ENCODE measurements around the gene FGF3. TPM values are rescaled to one million over a fixed set of nuclear protein-coding genes. Genes with fewer than 3 reads are reported as not detected.

FGF3 gene
- total RNA-seq, 2 experiments from 2014 or later, result not detected

- H3K9me3 Mint-ChIP-seq (ENCODE audit: insufficient read depth), result no peaks in the 10 kb centered on the region
- no peak for ATAC-seq
- no peaks in the 10 kb centered on the region for H3K4me1 Mint-ChIP-seq (ENCODE audit: low read depth)
- POLR2A ChIA-PET, result no interaction called here
- no peak for DNase-seq
- H3K36me3 Mint-ChIP-seq (ENCODE audit: low read depth), result no peaks in the 10 kb centered on the region
- CTCF ChIA-PET, result no interaction called here
- H3K27ac Mint-ChIP-seq, result no peak overlapping the region
- H3K4me3 Mint-ChIP-seq, result no peak overlapping the region
- peaks cover 16% of the 10 kb centered on the region for H3K27me3 Mint-ChIP-seq (ENCODE audit: low read depth)
Observed at GRCh38 chr11:69861901-69862300, 42.7 kb upstream of the FGF3 start.

- H3K9me3 Mint-ChIP-seq (ENCODE audit: insufficient read depth), result no peaks in the 10 kb centered on the region
- ATAC-seq (no peak), DNase-seq (no peak)
- ChIA-PET CTCF (no interaction called here), POLR2A (no interaction called here)
- H3K4me3 Mint-ChIP-seq, result no peak overlapping the region
- peaks cover 16% of the 10 kb centered on the region for H3K27me3 Mint-ChIP-seq (ENCODE audit: low read depth)
- no peaks in the 10 kb centered on the region for H3K36me3 Mint-ChIP-seq (ENCODE audit: low read depth)
- no peak overlapping the region for H3K27ac Mint-ChIP-seq
- no peaks in the 10 kb centered on the region for H3K4me1 Mint-ChIP-seq (ENCODE audit: low read depth)
Observed at GRCh38 chr11:69860796-69861445, 41.7 kb upstream of the FGF3 start.

GRCh38 chr11:69860244-69860643, 41.0 kb upstream of the FGF3 start:
- H3K36me3 Mint-ChIP-seq (ENCODE audit: low read depth), result no peaks in the 10 kb centered on the region
- H3K27me3 Mint-ChIP-seq (ENCODE audit: low read depth), result peaks cover 18% of the 10 kb centered on the region
- no peaks in the 10 kb centered on the region for H3K4me1 Mint-ChIP-seq (ENCODE audit: low read depth)
- H3K9me3 Mint-ChIP-seq (ENCODE audit: insufficient read depth), result no peaks in the 10 kb centered on the region
- ATAC-seq (no peak), DNase-seq (no peak)
- POLR2A ChIA-PET, result no interaction called here
- H3K27ac Mint-ChIP-seq, result no peak overlapping the region
- CTCF ChIA-PET, result no interaction called here
- no peak overlapping the region for H3K4me3 Mint-ChIP-seq

- Mint-ChIP-seq H3K27ac (no peak overlapping the region), H3K4me1 (ENCODE audit: low read depth) (no peaks in the 10 kb centered on the region), H3K4me3 (no peak overlapping the region), H3K36me3 (ENCODE audit: low read depth) (no peaks in the 10 kb centered on the region), H3K27me3 (ENCODE audit: low read depth) (peaks cover 18% of the 10 kb centered on the region), H3K9me3 (ENCODE audit: insufficient read depth) (no peaks in the 10 kb centered on the region)
- no peak for DNase-seq
- ATAC-seq, result no peak
- ChIA-PET CTCF (no interaction called here), POLR2A (no interaction called here)
Observed at GRCh38 chr11:69859275-69859934, 40.2 kb upstream of the FGF3 start.

- Mint-ChIP-seq H3K36me3 (ENCODE audit: low read depth) (no peaks in the 10 kb centered on the region), H3K4me3 (no peak overlapping the region), H3K27ac (no peak overlapping the region), H3K27me3 (ENCODE audit: low read depth) (peaks cover 20% of the 10 kb centered on the region), H3K4me1 (ENCODE audit: low read depth) (no peaks in the 10 kb centered on the region), H3K9me3 (ENCODE audit: insufficient read depth) (no peaks in the 10 kb centered on the region)
- DNase-seq (no peak), ATAC-seq (no peak)
- POLR2A ChIA-PET, result no interaction called here
- CTCF ChIA-PET, result no interaction called here
Observed at GRCh38 chr11:69855421-69855820, 36.2 kb upstream of the FGF3 start.

GRCh38 chr11:69854713-69855112, 35.5 kb upstream of the FGF3 start:
- Mint-ChIP-seq H3K4me1 (ENCODE audit: low read depth) (no peaks in the 10 kb centered on the region), H3K4me3 (no peak overlapping the region), H3K36me3 (ENCODE audit: low read depth) (no peaks in the 10 kb centered on the region), H3K27me3 (ENCODE audit: low read depth) (peaks cover 20% of the 10 kb centered on the region), H3K9me3 (ENCODE audit: insufficient read depth) (no peaks in the 10 kb centered on the region), H3K27ac (no peak overlapping the region)
- ChIA-PET POLR2A (no interaction called here), CTCF (no interaction called here)
- DNase-seq, result no peak
- ATAC-seq, result no peak

GRCh38 chr11:69852056-69852455, 32.8 kb upstream of the FGF3 start:
- no peaks in the 10 kb centered on the region for H3K9me3 Mint-ChIP-seq (ENCODE audit: insufficient read depth)
- CTCF ChIA-PET, result no interaction called here

GRCh38 chr11:69848201-69848600, 29.0 kb upstream of the FGF3 start:
- POLR2A ChIA-PET, result no interaction called here

More at GRCh38 chr11:69852056-69852455, 32.8 kb upstream of the FGF3 start:
- ATAC-seq, result no peak
- POLR2A ChIA-PET, result no interaction called here
- H3K4me3 Mint-ChIP-seq, result no peak overlapping the region
- H3K36me3 Mint-ChIP-seq (ENCODE audit: low read depth), result no peaks in the 10 kb centered on the region
- DNase-seq, result no peak
- H3K27ac Mint-ChIP-seq, result no peak overlapping the region
- no peaks in the 10 kb centered on the region for H3K4me1 Mint-ChIP-seq (ENCODE audit: low read depth)
- H3K27me3 Mint-ChIP-seq (ENCODE audit: low read depth), result peaks cover 11% of the 10 kb centered on the region

GRCh38 chr11:69844396-69844795, 25.2 kb upstream of the FGF3 start:
- ATAC-seq, result no peak
- Mint-ChIP-seq H3K27me3 (ENCODE audit: low read depth) (peaks cover 9% of the 10 kb centered on the region), H3K36me3 (ENCODE audit: low read depth) (no peaks in the 10 kb centered on the region), H3K4me3 (no peak overlapping the region), H3K9me3 (ENCODE audit: insufficient read depth) (no peaks in the 10 kb centered on the region), H3K27ac (no peak overlapping the region), H3K4me1 (ENCODE audit: low read depth) (no peaks in the 10 kb centered on the region)
- ChIA-PET POLR2A (no interaction called here), CTCF (no interaction called here)
- DNase-seq, result no peak

More at GRCh38 chr11:69848201-69848600, 29.0 kb upstream of the FGF3 start:
- no peak overlapping the region for H3K4me3 Mint-ChIP-seq
- H3K4me1 Mint-ChIP-seq (ENCODE audit: low read depth), result no peaks in the 10 kb centered on the region
- no peak overlapping the region for H3K27ac Mint-ChIP-seq
- DNase-seq (no peak), ATAC-seq (no peak)
- peaks cover 7% of the 10 kb centered on the region for H3K27me3 Mint-ChIP-seq (ENCODE audit: low read depth)
- H3K36me3 Mint-ChIP-seq (ENCODE audit: low read depth), result no peaks in the 10 kb centered on the region
- H3K9me3 Mint-ChIP-seq (ENCODE audit: insufficient read depth), result no peaks in the 10 kb centered on the region
- CTCF ChIA-PET, result no interaction called here

GRCh38 chr11:69843529-69843921, 24.3 kb upstream of the FGF3 start:
- peaks cover 8% of the 10 kb centered on the region for H3K27me3 Mint-ChIP-seq (ENCODE audit: low read depth)
- no peaks in the 10 kb centered on the region for H3K36me3 Mint-ChIP-seq (ENCODE audit: low read depth)
- no peak for ATAC-seq
- no peak for DNase-seq
- H3K27ac Mint-ChIP-seq, result no peak overlapping the region
- ChIA-PET CTCF (no interaction called here), POLR2A (no interaction called here)
- H3K9me3 Mint-ChIP-seq (ENCODE audit: insufficient read depth), result no peaks in the 10 kb centered on the region
- no peaks in the 10 kb centered on the region for H3K4me1 Mint-ChIP-seq (ENCODE audit: low read depth)
- H3K4me3 Mint-ChIP-seq, result no peak overlapping the region

- CTCF ChIA-PET, result no interaction called here
- POLR2A ChIA-PET, result no interaction called here
- ATAC-seq (no peak), DNase-seq (no peak)
- Mint-ChIP-seq H3K27ac (no peak overlapping the region), H3K4me3 (no peak overlapping the region), H3K27me3 (ENCODE audit: low read depth) (peaks cover 11% of the 10 kb centered on the region), H3K4me1 (ENCODE audit: low read depth) (no peaks in the 10 kb centered on the region), H3K9me3 (ENCODE audit: insufficient read depth) (no peaks in the 10 kb centered on the region), H3K36me3 (ENCODE audit: low read depth) (no peaks in the 10 kb centered on the region)
Observed at GRCh38 chr11:69842746-69843528, 23.7 kb upstream of the FGF3 start.

GRCh38 chr11:69841859-69842698, 22.9 kb upstream of the FGF3 start:
- no peak overlapping the region for H3K27ac Mint-ChIP-seq
- peak; percentile 30 for DNase-seq
- H3K9me3 Mint-ChIP-seq (ENCODE audit: insufficient read depth), result no peaks in the 10 kb centered on the region

More at GRCh38 chr11:69841859-69842698, 22.9 kb upstream of the FGF3 start:
- ChIA-PET POLR2A (no interaction called here), CTCF (interaction anchor here (0.7 kb wide), 1 partner anchor 14 kb away, joined by 5 read pairs; no protein-coding TSS in a partner anchor)
- Mint-ChIP-seq H3K4me3 (no peak overlapping the region), H3K36me3 (ENCODE audit: low read depth) (no peaks in the 10 kb centered on the region), H3K4me1 (ENCODE audit: low read depth) (no peaks in the 10 kb centered on the region), H3K27me3 (ENCODE audit: low read depth) (peaks cover 11% of the 10 kb centered on the region)
- no peak for ATAC-seq
